OCI-LY7 (cell line): ENCODE measurements around the gene TMCC1. TPM values are rescaled to one million over a fixed set of nuclear protein-coding genes. Genes with fewer than 3 reads are reported as not detected.

ENCODE experiments used
- BruUV-seq: library from RNA; stranded (reverse); fragments of 400-500 nt; replicated peaks from 2 replicates; lab custom pipeline; 2021; lab: Mats Ljungman, UMichigan
- CTCF ChIA-PET: fragments of 300-600 bp; sonication (Branson Sonifier 250); formaldehyde crosslinking; loops from one replicate; lab custom pipeline; 2022; ENCODE audit warnings: antibody characterized with exemption; ENCODE audit not compliant: unreplicated experiment; lab: Charles Lee
- POLR2A ChIA-PET: fragments of 300-600 bp; sonication (Branson Sonifier 250); formaldehyde crosslinking; loops from one replicate; lab custom pipeline; 2022; ENCODE audit warnings: antibody characterized with exemption; lab: Charles Lee
- DNase-seq: peaks from one replicate; pipeline ENCODE4 v3.0.0-alpha.2; 2015; ENCODE audit warnings: low spot score
- H2AFZ ChIP-seq: fragments of 200-600 bp; sonication (generic), shearing (Covaris generic); 2 replicates; pipeline ENCODE4 v1.6.1; 2014; ENCODE audit warnings: mild to moderate bottlenecking, antibody characterized with exemption, low read length, moderate library complexity
- H3K27ac ChIP-seq: fragments of 200-600 bp; sonication (generic); 2 replicates; pipeline ENCODE4 v1.5.1; 2014; ENCODE audit warnings: mixed run types, low read depth, mild to moderate bottlenecking, moderate library complexity, low read length, inconsistent platforms; ENCODE audit not compliant: poor library complexity, severe bottlenecking
- H3K36me3 ChIP-seq: fragments of 200-600 bp; sonication (generic); 2 replicates; pipeline ENCODE4 v1.6.1; 2014; ENCODE audit warnings: mild to moderate bottlenecking, antibody characterized with exemption, low read length, moderate library complexity, mixed read lengths; ENCODE audit not compliant: insufficient read depth
- H3K4me1 ChIP-seq: fragments of 200-600 bp; sonication (generic); 2 replicates; pipeline ENCODE4 v1.5.1; 2014; ENCODE audit warnings: mild to moderate bottlenecking, low read length; ENCODE audit not compliant: insufficient read depth, poor library complexity, severe bottlenecking
- H3K4me2 ChIP-seq: fragments of 200-600 bp; sonication (generic); 2 replicates; pipeline ENCODE4 v1.6.1; 2014; ENCODE audit warnings: mild to moderate bottlenecking, low read length
- H3K4me3 ChIP-seq: fragments of 200-600 bp; sonication (generic); 2 replicates; pipeline ENCODE4 v1.5.1; 2014; ENCODE audit warnings: mild to moderate bottlenecking, low read depth, low read length; ENCODE audit not compliant: poor library complexity, severe bottlenecking
- H3K79me2 ChIP-seq: fragments of 200-600 bp; sonication (generic); 2 replicates; pipeline ENCODE4 v1.6.1; 2016; ENCODE audit warnings: low read depth, mild to moderate bottlenecking, low read length, moderate library complexity, mixed read lengths; ENCODE audit not compliant: insufficient read depth
- H3K9me2 ChIP-seq: fragments of 200-600 bp; sonication (generic); 2 replicates; pipeline ENCODE4 v1.6.1; 2016; ENCODE audit warnings: mild to moderate bottlenecking, low read length, mixed read lengths; ENCODE audit not compliant: insufficient read depth
- H3K9me3 ChIP-seq: fragments of 200-600 bp; sonication (generic); 2 replicates; pipeline ENCODE4 v1.6.1; 2014; ENCODE audit warnings: mild to moderate bottlenecking, mixed run types, low read length, mixed read lengths
- H4K20me1 ChIP-seq: fragments of 200-600 bp; sonication (generic); 2 replicates; pipeline ENCODE4 v1.6.1; 2014; ENCODE audit warnings: mild to moderate bottlenecking, antibody characterized with exemption, low read length, moderate library complexity, mixed read lengths; ENCODE audit not compliant: insufficient read depth
- CTCF ChIP-seq: fragments of 200-600 bp; sonication (generic); conservative IDR thresholded peaks from 2 replicates; pipeline ENCODE4 v1.5.1; 2014; ENCODE audit warnings: mild to moderate bottlenecking, antibody characterized with exemption, low read length, moderate library complexity, mixed read lengths
- EZH2phosphoT487 ChIP-seq: fragments of 200-600 bp; sonication (generic); IDR thresholded peaks from 2 replicates; pipeline ENCODE4 v1.6.1; 2018; ENCODE audit warnings: low read depth, borderline replicate concordance, mild to moderate bottlenecking, mixed run types, antibody characterized with exemption, low read length, moderate library complexity, mixed read lengths
- intact Hi-C: fragments of 100-400 bp; cut with micrococcal nuclease; formaldehyde crosslinking; loops from one replicate; pipeline ENCODE4 v1.10.0; 2022; ENCODE audit not compliant: unreplicated experiment
- total RNA-seq, 2 experiments: library from RNA; depleted of rRNA in 1 of 2; stranded (reverse); fragments of >200 nt in 1 of 2; shearing (Covaris generic) in 1 of 2; gene quantifications; 2 replicates each; pipeline ENCODE4 v1.2.3, GENCODE V29; 2014 to 2022

Gene TMCC1
- total RNA-seq, 2 experiments from 2014 or later, result 31.7 to 38.8 TPM

- Histone ChIP-seq H4K20me1 (no peaks in the 10 kb centered on the region), H3K27ac (no peak overlapping the region), H3K9me2 (no peaks in the 10 kb centered on the region), H3K4me1 (no peaks in the 10 kb centered on the region), H3K4me2 (no peak overlapping the region), H3K79me2 (no peaks in the 10 kb centered on the region), H3K4me3 (no peak overlapping the region), H3K36me3 (no peaks in the 10 kb centered on the region), H2AFZ (no peak overlapping the region), H3K9me3 (no peaks in the 10 kb centered on the region)
- no peak for DNase-seq
- intact Hi-C loops, result no loop called here
- CTCF ChIA-PET, result no interaction called here
- POLR2A ChIA-PET, result no interaction called here
- TF ChIP-seq CTCF, result no peak
- no peak for TF ChIP-seq EZH2phosphoT487
- no TSS peak for BruUV-seq
These were observed 293.2 kb downstream of the TMCC1 start for GRCh38 chr3:129600348-129600747.

GRCh38 chr3:129599607-129600006, 293.9 kb downstream of the TMCC1 start:
- no peaks in the 10 kb centered on the region for H4K20me1 ChIP-seq
- H3K36me3 ChIP-seq, result no peaks in the 10 kb centered on the region
- no peak overlapping the region for H3K4me3 ChIP-seq
- intact Hi-C loops, result no loop called here
- no peaks in the 10 kb centered on the region for H3K79me2 ChIP-seq
- DNase-seq, result no peak
- H3K4me1 ChIP-seq, result no peaks in the 10 kb centered on the region
- H3K9me3 ChIP-seq, result no peaks in the 10 kb centered on the region
- CTCF ChIA-PET, result no interaction called here
- no peak overlapping the region for H2AFZ ChIP-seq
- no peak overlapping the region for H3K27ac ChIP-seq
- no peaks in the 10 kb centered on the region for H3K9me2 ChIP-seq
- POLR2A ChIA-PET, result no interaction called here
- H3K4me2 ChIP-seq, result no peak overlapping the region
- no peak for TF ChIP-seq EZH2phosphoT487
- TF ChIP-seq CTCF, result no peak
- no TSS peak for BruUV-seq

- no peaks in the 10 kb centered on the region for H3K79me2 ChIP-seq
These were observed 294.4 kb downstream of the TMCC1 start for GRCh38 chr3:129599073-129599472.

More at GRCh38 chr3:129599073-129599472, 294.4 kb downstream of the TMCC1 start:
- H2AFZ ChIP-seq, result no peak overlapping the region
- H3K4me3 ChIP-seq, result no peak overlapping the region
- H3K9me2 ChIP-seq, result no peaks in the 10 kb centered on the region
- H3K4me2 ChIP-seq, result no peak overlapping the region
- no peaks in the 10 kb centered on the region for H4K20me1 ChIP-seq
- no peaks in the 10 kb centered on the region for H3K9me3 ChIP-seq
- H3K4me1 ChIP-seq, result peaks cover 5% of the 10 kb centered on the region
- CTCF ChIA-PET, result no interaction called here
- no TSS peak for BruUV-seq
- no peak overlapping the region for H3K27ac ChIP-seq
- intact Hi-C loops, result no loop called here
- no peaks in the 10 kb centered on the region for H3K36me3 ChIP-seq
- no peak for TF ChIP-seq EZH2phosphoT487
- no peak for TF ChIP-seq CTCF
- DNase-seq, result no peak
- POLR2A ChIA-PET, result no interaction called here
